ENCODE results near the gene TK2. TPM values are rescaled to one million over a fixed set of nuclear protein-coding genes. Genes with fewer than 3 reads are reported as not detected.
"Not testable (repeated sequence)": the region's sequence is repeated elsewhere in the genome, so short reads cannot be mapped to it uniquely, and the experiment has no call there.

The TK2 gene
- polyA plus RNA-seq (2013, experiment 1 of 2): 7.0 TPM
- polyA plus RNA-seq (2013, experiment 2 of 2): 5.8 TPM

GRCh38 chr16:66549284-66550131, at the start of gene TK2:
Gene TK2 (minus strand): TSS chr16:66550122. CDS start chr16:66550061, 61 bp downstream.
- H3K27ac ChIP-seq (ENCODE audit: low read depth, low read length, severe bottlenecking): peak within 1 kb of the TSS; percentile 30

GRCh38 chr16:66598111-66598510, 48.2 kb upstream of the TK2 start:
- peaks cover 9% of the 10 kb centered on the region for H3K9me3 ChIP-seq (ENCODE audit: control insufficient read depth, low read length)
- H3K4me1 ChIP-seq (ENCODE audit: control insufficient read depth, insufficient read depth, low read length, poor library complexity, severe bottlenecking): peaks cover 3% of the 10 kb centered on the region
- no peaks in the 10 kb centered on the region for H3K36me3 ChIP-seq (ENCODE audit: control insufficient read depth, insufficient read depth, low read length)
- WGBS, 2 experiments (ENCODE audit: insufficient coverage in 2 of 2): no CpG with 5 or more reads among the region's 3 CpGs
- no peak overlapping the region for H3K4me3 ChIP-seq (ENCODE audit: extremely low read depth, insufficient read depth, low read length, poor library complexity, severe bottlenecking)
- H3K27ac ChIP-seq (ENCODE audit: low read depth, low read length, severe bottlenecking): no peak overlapping the region

More at GRCh38 chr16:66549284-66550131, at the start of gene TK2:
- 15 to 19% methylated on average over 55 to 76 of the region's 80 CpGs for WGBS, 2 experiments (ENCODE audit: insufficient coverage in 2 of 2)
- H3K4me1 ChIP-seq (ENCODE audit: control insufficient read depth, insufficient read depth, low read length, poor library complexity, severe bottlenecking): no peaks in the 10 kb centered on the region
- peak within 1 kb of the TSS; percentile 54 for H3K4me3 ChIP-seq (ENCODE audit: extremely low read depth, insufficient read depth, low read length, poor library complexity, severe bottlenecking)
- H3K36me3 ChIP-seq (ENCODE audit: control insufficient read depth, insufficient read depth, low read length): peaks cover 7% of the 10 kb centered on the region
- H3K9me3 ChIP-seq (ENCODE audit: control insufficient read depth, low read length): peaks cover 6% of the 10 kb centered on the region

GRCh38 chr16:66596986-66597848, 47.3 kb upstream of the TK2 start:
- 91 to 96% methylated on average over 3 to 4 of the region's 5 CpGs for WGBS, 2 experiments (ENCODE audit: insufficient coverage in 2 of 2)
- Histone ChIP-seq H3K27ac (ENCODE audit: low read depth, low read length, severe bottlenecking) (no peak overlapping the region), H3K4me1 (ENCODE audit: control insufficient read depth, insufficient read depth, low read length, poor library complexity, severe bottlenecking) (peaks cover 3% of the 10 kb centered on the region), H3K4me3 (ENCODE audit: extremely low read depth, insufficient read depth, low read length, poor library complexity, severe bottlenecking) (no peak overlapping the region), H3K9me3 (ENCODE audit: control insufficient read depth, low read length) (peaks cover 9% of the 10 kb centered on the region), H3K36me3 (ENCODE audit: control insufficient read depth, insufficient read depth, low read length) (no peaks in the 10 kb centered on the region)

GRCh38 chr16:66596559-66596958, 46.6 kb upstream of the TK2 start:
- H3K4me1 ChIP-seq (ENCODE audit: control insufficient read depth, insufficient read depth, low read length, poor library complexity, severe bottlenecking); H3K9me3 ChIP-seq (ENCODE audit: control insufficient read depth, low read length); H3K27ac ChIP-seq (ENCODE audit: low read depth, low read length, severe bottlenecking); H3K36me3 ChIP-seq (ENCODE audit: control insufficient read depth, insufficient read depth, low read length); H3K4me3 ChIP-seq (ENCODE audit: extremely low read depth, insufficient read depth, low read length, poor library complexity, severe bottlenecking): not testable (repeated sequence)
- no CpG with 5 or more reads among the region's 4 CpGs for WGBS, 2 experiments (ENCODE audit: insufficient coverage in 2 of 2)

- no peaks in the 10 kb centered on the region for H3K9me3 ChIP-seq (ENCODE audit: control insufficient read depth, low read length)
- peaks cover 3% of the 10 kb centered on the region for H3K4me1 ChIP-seq (ENCODE audit: control insufficient read depth, insufficient read depth, low read length, poor library complexity, severe bottlenecking)
- no peak overlapping the region for H3K27ac ChIP-seq (ENCODE audit: low read depth, low read length, severe bottlenecking)
- WGBS, 2 experiments (ENCODE audit: insufficient coverage in 2 of 2): 79 to 87% methylated on average over 4 to 5 of the region's 7 CpGs
- no peak overlapping the region for H3K4me3 ChIP-seq (ENCODE audit: extremely low read depth, insufficient read depth, low read length, poor library complexity, severe bottlenecking)
- no peaks in the 10 kb centered on the region for H3K36me3 ChIP-seq (ENCODE audit: control insufficient read depth, insufficient read depth, low read length)
These were observed 44.8 kb upstream of the TK2 start for GRCh38 chr16:66594739-66595138.

GRCh38 chr16:66592814-66593213, 42.9 kb upstream of the TK2 start:
- Histone ChIP-seq H3K36me3 (ENCODE audit: control insufficient read depth, insufficient read depth, low read length) (no peaks in the 10 kb centered on the region), H3K27ac (ENCODE audit: low read depth, low read length, severe bottlenecking) (no peak overlapping the region), H3K4me1 (ENCODE audit: control insufficient read depth, insufficient read depth, low read length, poor library complexity, severe bottlenecking) (no peaks in the 10 kb centered on the region), H3K9me3 (ENCODE audit: control insufficient read depth, low read length) (no peaks in the 10 kb centered on the region), H3K4me3 (ENCODE audit: extremely low read depth, insufficient read depth, low read length, poor library complexity, severe bottlenecking) (no peak overlapping the region)
- 92 to 100% methylated on average over 1 to 2 of the region's 3 CpGs for WGBS, 2 experiments (ENCODE audit: insufficient coverage in 2 of 2)

GRCh38 chr16:66592241-66592640, 42.3 kb upstream of the TK2 start:
- no peaks in the 10 kb centered on the region for H3K36me3 ChIP-seq (ENCODE audit: control insufficient read depth, insufficient read depth, low read length)
- H3K4me1 ChIP-seq (ENCODE audit: control insufficient read depth, insufficient read depth, low read length, poor library complexity, severe bottlenecking): no peaks in the 10 kb centered on the region
- WGBS, 2 experiments (ENCODE audit: insufficient coverage in 2 of 2): 83 to 100% methylated on average over 2 to 3 of the region's 3 CpGs
- no peak overlapping the region for H3K4me3 ChIP-seq (ENCODE audit: extremely low read depth, insufficient read depth, low read length, poor library complexity, severe bottlenecking)
- no peaks in the 10 kb centered on the region for H3K9me3 ChIP-seq (ENCODE audit: control insufficient read depth, low read length)
- no peak overlapping the region for H3K27ac ChIP-seq (ENCODE audit: low read depth, low read length, severe bottlenecking)

- 90 to 100% methylated on average over 1 to 2 of the region's 4 CpGs for WGBS, 2 experiments (ENCODE audit: insufficient coverage in 2 of 2)
- Histone ChIP-seq H3K9me3 (ENCODE audit: control insufficient read depth, low read length) (no peaks in the 10 kb centered on the region), H3K36me3 (ENCODE audit: control insufficient read depth, insufficient read depth, low read length) (no peaks in the 10 kb centered on the region), H3K4me3 (ENCODE audit: extremely low read depth, insufficient read depth, low read length, poor library complexity, severe bottlenecking) (no peak overlapping the region), H3K27ac (ENCODE audit: low read depth, low read length, severe bottlenecking) (no peak overlapping the region), H3K4me1 (ENCODE audit: control insufficient read depth, insufficient read depth, low read length, poor library complexity, severe bottlenecking) (no peaks in the 10 kb centered on the region)
These were observed 41.1 kb upstream of the TK2 start for GRCh38 chr16:66591018-66591417.

- H3K4me1 ChIP-seq (ENCODE audit: control insufficient read depth, insufficient read depth, low read length, poor library complexity, severe bottlenecking): no peaks in the 10 kb centered on the region
- no peaks in the 10 kb centered on the region for H3K9me3 ChIP-seq (ENCODE audit: control insufficient read depth, low read length)
- WGBS, 2 experiments (ENCODE audit: insufficient coverage in 2 of 2): 82 to 86% methylated on average over 5 to 7 of the region's 8 CpGs
- no peak overlapping the region for H3K4me3 ChIP-seq (ENCODE audit: extremely low read depth, insufficient read depth, low read length, poor library complexity, severe bottlenecking)
- H3K27ac ChIP-seq (ENCODE audit: low read depth, low read length, severe bottlenecking): no peak overlapping the region
- H3K36me3 ChIP-seq (ENCODE audit: control insufficient read depth, insufficient read depth, low read length): no peaks in the 10 kb centered on the region
These were observed 40.4 kb upstream of the TK2 start for GRCh38 chr16:66590322-66590721.

- no peaks in the 10 kb centered on the region for H3K9me3 ChIP-seq (ENCODE audit: control insufficient read depth, low read length)
- no peaks in the 10 kb centered on the region for H3K36me3 ChIP-seq (ENCODE audit: control insufficient read depth, insufficient read depth, low read length)
- H3K27ac ChIP-seq (ENCODE audit: low read depth, low read length, severe bottlenecking): no peak overlapping the region
- no peak overlapping the region for H3K4me3 ChIP-seq (ENCODE audit: extremely low read depth, insufficient read depth, low read length, poor library complexity, severe bottlenecking)
- no peaks in the 10 kb centered on the region for H3K4me1 ChIP-seq (ENCODE audit: control insufficient read depth, insufficient read depth, low read length, poor library complexity, severe bottlenecking)
- WGBS, 2 experiments (ENCODE audit: insufficient coverage in 2 of 2): 86 to 98% methylated on average over 4 to 6 of the region's 8 CpGs
These were observed 39.2 kb upstream of the TK2 start for GRCh38 chr16:66588981-66589713.
